NCI-H2107 treated with DMSO at 0.1 percent for 48 hours (cell line): ENCODE measurements around the gene CEP112.

Experiments
- DNase-seq: peaks from one replicate; lab custom pipeline; 2025; ENCODE audit not compliant: unreplicated experiment; lab: John Stamatoyannopoulos, UW

CEP112 gene

DNA sequence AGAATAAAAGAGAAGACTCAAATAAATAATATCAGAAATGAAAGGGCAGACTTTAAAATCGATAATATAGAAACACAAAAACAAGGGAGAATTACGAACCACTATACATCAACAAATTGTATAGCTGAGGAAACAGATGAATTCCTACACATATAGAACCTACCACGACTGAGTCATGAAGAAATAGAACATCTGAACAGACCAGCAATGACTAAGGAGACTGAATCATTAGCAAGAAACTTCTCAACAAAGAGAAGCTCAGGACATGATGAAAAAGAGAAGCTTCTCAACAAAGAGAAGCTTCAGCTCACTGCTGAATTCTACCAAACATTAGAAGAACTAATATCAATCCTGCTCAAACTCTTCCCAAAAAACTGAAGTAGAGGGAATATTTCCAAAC lies 255.9 kb downstream of the CEP112 start:
- no peak for DNase-seq

DNA sequence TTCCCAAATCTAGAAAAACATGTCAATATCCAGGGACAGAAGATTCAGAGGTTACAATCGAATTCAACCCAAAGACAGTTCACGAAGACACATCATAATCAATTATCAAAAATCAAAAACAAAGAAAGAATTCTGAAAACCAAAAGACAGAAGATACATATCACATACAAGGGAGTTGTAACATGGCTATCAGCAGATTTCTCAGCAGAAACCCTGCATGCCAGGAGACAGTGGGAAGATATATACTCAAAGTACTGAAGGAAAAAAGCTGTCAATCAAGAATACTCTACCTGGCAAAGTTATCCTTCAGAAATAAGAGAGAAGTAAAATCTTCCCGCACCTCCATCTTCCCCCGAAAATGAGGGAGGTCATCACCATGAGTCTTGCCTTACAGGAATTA lies 258.6 kb downstream of the CEP112 start:
- DNase-seq, result no peak

DNA sequence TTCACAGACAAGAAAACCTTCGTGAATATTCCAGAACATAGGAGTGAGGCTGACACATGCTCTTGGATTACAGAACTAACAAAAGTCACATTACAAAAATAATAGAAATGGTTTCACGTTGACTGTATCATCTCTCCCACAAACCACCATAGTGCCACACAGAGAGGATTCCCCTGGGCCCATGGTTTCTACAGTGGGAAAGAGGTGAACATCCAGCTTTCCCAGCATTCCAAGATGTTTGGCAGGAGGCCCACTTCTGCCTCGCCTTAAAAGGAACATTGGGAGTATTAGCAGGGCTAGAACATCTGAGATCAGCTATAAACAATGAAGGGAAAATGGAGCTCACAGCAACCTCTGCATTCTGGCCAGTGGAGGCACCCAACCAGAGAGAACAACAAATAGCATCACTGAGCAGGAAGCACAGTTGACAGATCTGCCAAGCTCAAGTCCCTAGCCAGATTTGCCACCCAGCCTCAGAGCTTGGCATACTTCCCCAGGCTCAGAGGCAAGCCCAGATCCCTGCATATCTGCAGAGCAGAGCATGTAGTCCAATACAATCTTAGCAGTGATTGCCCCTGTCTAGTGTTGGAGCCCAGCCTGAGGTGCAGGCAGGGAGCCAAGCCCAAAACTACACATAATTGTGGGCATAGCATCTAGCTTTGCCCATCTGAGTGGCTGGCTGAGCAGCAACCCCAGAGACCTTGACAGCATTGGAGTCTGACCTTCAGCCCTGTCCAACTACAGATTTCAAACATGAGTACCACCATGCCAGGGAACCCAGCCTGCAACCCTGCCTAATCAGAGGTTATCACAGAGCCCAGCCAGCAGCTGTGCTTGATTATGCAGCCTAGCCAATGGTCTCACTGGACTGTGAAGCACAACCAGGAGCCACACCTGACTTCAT lies 260.4 kb downstream of the CEP112 start:
- no peak for DNase-seq

DNA sequence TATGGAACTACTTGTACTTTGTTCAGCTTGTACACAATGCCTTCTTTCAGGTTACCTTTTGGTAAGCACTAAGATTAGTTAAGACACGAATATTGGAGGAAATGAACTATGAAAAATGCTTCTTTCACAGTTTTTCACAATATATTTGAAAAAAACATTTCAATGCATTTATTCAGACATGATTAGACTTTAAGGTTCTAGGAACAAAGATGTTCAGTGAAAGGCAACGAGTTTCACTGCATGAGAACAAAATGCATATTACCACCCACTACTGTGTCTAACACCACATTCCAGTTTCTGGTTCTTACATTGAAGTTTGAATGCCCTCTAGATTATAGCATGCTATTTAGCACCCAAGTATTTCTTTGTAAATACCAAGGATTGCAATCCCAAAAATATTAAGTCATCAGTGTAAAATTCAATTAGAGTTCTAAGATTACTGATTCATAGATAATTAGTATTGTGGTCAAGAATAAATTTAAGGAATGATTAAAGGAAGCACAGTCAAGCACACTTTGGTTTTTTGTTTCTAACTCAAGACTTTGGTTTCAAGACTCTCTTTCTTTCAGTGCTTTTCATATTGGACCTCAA lies 261.7 kb downstream of the CEP112 start:
- no peak for DNase-seq

DNA sequence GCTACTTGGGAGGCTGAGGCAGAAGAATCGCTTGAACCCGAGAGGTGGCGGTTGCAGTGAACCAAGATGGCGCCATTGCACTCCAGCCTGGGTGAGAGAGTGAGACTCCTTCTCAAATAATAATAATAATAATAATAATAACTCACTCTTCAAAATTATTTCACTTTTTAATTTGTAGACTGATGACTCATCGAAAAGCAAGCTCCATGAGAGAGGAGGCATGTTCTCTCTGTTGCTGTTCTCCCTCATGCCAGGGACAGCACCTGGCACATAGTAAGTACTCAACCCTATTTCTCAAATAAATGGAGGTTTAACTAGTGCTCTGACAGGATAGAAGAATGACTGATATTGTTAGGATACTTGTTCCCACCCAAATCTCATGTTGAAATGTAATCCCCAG lies 265.3 kb downstream of the CEP112 start:
- DNase-seq, result no peak

DNA sequence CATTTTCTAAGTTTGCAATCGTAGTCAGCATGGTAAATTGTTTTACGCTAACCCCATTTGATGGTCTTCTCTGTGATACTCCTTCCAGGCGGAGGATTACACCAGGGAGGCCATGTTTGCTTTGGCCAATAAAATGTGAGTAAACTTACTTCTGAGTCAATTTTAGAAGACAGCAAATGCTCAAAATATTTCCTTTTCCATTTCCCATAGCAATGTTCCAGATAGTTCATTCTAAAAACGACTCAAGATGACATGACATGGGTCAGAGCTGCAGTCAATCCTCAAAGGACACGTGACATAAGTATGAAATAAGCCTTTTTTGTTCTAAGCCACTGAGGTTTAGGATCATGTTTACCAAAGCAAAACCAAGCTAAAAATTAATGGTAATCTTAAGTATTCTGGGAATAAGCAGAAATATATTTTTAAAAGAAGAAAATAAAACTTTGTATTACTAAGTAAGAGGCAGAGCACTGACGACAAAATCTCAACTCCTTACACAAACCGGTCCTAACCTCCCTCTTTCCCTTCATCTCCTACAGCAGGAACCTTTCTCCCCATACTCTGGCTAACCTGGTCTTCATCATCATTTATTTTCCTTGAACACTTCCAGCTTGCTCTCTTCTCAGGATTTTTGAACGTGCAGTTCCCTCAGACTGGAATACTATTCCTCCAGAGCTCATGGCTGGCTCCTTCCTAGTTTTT lies 266.2 kb downstream of the CEP112 start:
- DNase-seq, result no peak

DNA sequence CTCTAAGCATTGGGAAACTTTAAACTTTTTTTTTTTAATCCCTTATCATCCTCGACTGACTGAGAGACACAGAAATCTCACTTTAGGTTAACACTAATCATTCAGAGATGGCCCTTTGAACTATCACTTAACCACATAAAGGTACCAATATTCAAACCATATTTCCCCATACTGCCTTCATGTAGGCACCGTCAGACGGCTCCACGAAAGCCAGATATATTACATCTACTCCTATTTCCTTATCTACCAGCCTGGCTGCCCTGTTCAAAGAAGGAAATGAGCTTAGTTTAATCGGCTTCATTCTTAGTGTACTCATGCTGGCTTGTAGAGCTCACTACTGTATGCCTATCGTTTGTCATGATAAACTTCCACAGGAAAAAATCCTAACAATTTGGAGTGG lies 270.9 kb downstream of the CEP112 start:
- DNase-seq, result no peak

DNA sequence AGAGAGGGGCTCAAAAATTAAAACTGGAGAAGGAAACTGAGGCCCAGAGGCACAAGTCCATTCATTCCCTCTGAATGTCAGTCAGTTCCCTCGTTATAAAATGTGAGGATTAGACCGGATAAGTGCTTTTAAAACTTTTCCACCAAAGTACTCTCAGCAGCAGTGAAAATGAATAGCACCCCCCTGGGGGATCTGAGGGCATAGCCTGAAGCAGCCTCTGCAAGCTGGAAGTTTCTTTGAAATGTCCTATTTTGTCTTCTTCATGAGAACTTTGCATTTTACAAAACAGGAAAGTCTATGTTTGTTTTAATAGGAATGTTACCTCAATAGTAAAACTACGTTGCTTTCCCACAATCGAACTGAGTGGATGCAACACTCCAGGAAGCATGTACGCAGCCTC lies 273.0 kb downstream of the CEP112 start:
- no peak for DNase-seq

DNA sequence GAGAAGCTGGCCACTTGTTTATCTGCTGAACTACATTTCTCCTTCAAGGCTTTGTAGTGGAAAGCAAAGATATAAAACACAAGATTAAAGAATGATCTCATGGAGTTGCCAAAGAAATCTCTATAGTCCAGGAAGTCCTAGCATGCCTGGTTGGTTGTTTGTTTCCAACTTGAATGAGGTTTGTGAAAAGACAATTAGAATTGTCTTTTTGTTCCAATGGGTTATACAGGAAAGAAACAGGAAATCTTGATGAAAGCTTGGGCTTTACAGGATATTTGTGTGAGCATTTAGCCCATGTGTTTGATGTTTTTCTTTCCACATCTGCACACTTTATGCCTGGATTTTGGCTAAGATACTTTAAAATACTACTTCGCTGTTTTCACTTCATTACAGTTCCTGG lies 273.4 kb downstream of the CEP112 start:
- no peak for DNase-seq

DNA sequence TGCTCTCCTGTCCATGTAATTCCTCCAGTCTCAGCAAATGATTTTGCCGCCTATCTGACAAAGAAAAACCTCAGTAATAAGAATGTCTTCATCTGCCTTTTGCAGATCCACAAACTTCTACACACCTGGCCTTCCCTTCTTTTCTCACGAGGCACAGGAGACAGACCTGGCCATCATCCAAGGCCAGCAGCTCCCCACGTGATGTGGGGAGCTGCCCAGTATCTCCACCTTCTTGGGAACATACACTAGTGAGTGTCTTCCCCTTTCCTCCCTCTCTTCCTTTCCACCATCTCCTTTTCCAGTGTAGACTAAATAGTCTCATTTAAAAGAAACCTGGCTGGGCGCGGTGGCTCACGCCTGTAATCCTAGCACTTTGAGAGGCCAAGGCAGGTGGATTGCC lies 274.4 kb downstream of the CEP112 start:
- DNase-seq, result no peak

DNA sequence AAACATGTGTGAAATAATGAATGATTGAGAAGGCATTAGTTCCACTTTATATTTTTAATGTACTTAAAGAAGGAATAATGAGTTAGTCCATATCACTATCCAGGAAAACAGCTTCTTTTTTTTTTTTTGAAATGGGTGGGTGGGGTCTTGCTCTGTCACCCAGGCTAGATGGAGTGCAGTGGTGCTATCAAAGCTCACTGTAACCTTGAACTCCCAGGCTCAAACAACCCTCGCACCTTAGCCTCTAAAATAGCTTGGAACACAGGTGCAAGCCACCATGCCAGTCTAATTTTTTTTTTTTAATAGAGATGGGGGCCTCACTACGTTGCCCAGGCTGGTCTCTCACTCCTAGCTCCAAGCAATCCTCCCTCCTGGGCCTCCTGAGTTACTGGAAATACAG lies 275.5 kb downstream of the CEP112 start:
- no peak for DNase-seq

DNA sequence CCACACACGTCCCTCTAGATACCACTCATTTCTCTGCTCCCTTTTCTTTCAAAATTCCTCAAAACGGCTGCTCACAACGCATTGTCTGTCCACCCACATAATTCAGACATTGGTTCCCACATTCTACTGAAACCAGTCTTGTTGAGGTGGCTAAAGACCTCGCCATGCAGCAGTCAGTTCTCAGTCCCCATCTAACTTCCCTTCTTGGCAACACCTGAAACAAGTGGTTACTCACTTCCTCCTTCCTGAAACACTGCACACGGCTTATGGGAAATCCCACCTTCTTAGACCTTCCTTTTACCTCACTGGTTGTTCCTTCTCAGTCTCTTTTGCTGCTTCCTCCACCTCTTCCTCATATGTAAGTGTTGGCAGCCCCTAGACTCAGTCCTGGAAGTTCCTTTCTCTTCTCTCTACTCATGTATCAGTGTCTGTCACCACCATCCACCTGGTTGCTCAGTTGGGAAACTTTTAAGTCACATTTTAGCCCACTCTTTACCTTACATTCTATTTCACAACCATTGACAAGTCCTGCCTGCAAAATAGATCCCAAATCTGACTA lies 277.1 kb downstream of the CEP112 start:
- no peak for DNase-seq

DNA sequence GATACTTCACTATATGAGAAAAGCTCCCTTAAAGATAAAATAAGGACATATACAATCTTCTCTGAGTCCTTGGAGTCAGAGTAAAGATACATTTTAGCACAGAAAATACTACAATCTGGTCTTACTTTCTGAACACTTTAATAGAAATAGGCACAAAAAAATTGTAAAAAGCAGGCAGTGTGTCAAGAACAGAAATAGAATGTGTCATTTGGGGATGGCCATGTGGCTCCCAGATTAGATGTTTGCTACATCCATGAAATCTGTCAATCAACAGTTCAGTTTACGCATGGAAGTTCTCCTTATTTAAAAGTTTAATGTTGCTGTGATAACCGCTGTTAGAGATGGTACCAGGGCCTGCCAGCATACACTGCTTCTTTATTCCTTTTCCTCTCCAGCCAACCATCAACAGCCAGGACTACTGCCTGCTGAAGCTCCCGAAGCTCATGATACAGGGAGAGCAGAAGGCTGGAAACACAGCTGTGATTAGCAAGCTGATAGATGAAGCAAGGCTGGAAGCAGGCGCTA lies 278.5 kb downstream of the CEP112 start:
- no peak for DNase-seq

DNA sequence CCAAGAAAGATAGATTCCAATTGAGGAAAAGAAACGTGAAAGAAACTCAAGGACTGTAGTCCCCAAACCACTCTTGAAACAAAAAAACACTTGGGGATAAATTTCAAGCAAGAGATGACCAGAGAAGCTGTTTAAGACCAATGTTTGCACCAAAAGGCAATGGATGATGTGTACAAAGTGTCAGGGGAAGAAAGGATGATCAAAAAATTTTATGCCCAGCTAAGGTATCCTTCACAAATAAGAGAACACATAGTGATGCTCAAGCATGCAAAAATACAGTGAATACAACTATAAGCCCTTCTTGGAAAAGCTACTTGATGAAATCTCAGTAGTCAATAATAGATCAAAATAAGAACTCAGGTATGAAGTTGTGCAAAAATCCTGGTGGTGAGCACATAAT lies 281.1 kb downstream of the CEP112 start:
- no peak for DNase-seq

DNA sequence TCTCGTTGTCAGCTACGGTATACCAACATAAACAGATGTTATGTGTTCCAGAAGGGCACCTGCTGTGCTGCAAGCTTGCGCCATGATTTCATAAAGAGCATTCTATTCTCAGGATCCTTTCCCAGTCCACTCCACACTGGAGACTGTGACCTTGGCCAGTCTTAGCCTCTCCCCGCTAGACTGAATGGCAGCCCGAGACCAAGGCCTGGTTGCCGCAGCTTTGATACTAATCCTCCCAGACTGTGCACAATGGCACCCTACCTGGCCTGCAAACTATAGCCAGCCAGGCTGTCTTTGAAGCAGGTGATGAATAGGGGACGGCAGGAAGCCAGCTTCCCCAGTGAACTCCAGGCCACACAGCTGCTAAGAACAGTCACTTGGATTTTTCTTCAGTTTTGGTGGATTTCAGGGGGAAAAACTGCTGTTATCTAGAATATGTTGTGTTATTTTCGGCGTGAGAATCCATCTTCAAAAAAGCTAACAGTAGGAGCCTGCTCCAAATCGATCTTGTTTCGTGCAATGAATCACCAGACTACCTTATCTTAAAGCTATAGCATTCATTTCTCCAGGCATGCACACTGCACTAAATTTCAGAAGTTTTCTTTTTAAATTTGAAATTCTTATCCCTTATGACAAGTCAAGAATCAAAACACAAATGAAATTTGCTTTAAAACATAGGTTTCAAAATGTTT lies 289.0 kb downstream of the CEP112 start:
- DNase-seq, result no peak

DNA sequence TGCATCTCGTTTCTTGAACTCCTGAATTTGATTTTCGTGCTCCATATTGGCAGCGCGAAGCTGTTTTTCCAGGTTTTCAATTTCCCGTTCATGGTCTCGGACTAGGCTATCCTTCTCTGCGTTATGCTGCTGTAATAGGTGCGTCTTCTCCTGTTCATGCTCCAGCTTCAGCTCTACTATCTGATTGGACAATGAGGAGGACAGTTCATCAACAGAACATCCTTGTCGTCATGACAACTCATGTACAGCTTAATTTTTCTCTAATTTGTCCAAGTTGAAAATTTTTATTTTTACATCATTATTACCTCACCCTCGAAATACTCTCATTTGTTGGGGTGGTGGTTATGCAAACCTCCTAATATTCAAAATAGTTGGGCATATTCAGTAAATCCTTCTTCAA lies 289.8 kb downstream of the CEP112 start:
- no peak for DNase-seq

DNA sequence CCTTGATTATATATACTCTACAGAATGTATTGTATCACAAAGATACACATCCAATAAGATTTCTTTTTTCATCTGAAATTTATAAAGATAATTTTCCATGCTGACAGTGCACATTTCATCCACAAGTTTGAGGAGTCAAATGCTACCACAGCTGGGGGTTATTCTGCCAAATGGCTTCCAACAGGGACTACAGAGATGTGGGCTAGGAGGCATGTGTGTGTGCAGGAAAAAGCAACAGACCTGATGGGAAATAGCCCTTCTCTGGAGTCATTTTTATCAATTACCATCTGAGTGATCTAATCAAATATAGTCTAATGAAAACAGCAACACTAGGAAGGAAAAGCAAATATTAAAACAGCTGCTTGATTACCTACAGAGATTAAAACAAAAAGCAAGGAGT lies 290.5 kb downstream of the CEP112 start:
- DNase-seq, result no peak

DNA sequence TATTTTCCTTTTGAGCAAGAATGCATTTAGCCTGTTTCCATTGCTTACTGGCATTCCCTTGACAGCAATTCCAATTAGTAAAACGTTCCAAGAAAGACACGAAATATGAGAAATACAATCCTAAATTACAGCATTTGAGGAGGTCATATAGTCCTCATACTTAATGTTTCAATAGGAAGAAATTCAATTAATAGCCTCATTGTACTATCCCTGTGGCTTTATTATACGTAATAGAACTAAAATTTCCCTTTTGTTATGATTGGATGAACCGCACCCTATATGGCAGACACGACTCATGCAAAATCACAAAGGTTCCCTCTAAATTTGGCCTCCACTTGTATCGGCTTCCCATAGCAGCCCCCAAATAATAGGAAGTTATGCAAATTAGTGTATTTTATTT lies 291.7 kb downstream of the CEP112 start:
- DNase-seq, result no peak

DNA sequence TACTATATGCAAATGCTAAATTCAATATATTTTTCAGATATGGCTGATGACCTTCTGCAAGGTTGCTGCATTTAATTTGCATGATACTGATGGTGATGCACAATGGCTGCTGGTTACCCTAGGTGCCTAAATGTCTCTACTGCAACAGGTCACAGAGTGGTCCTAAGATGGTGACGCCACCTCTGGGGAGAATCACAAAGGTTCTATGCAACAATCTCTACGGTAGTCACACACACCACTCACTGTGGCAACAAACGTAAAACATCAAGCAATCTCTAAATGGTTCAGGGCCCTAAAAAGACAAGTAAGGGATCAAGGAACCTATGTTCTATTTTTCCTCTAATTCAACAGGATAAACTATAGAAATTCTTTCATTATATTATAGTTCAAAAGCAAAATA lies 293.3 kb downstream of the CEP112 start:
- no peak for DNase-seq

DNA sequence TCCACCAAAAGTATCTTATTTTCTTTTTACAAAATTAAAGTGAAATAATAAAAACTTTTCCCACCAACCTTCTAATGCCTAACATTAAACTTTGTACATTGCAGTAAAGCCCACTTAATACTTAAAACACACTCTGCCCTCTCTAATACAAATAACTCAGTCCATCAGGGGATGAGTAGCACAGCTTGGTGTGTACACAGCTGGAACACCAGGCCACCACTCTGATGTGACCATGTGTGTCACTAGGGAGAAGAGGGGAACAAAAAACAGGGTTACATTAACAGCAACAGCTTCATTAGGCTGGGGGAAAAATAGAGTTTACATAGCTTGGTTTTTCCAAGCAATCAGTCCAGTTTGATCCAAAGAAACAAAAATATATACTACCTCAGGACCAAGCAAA lies 295.0 kb downstream of the CEP112 start:
- no peak for DNase-seq

DNA sequence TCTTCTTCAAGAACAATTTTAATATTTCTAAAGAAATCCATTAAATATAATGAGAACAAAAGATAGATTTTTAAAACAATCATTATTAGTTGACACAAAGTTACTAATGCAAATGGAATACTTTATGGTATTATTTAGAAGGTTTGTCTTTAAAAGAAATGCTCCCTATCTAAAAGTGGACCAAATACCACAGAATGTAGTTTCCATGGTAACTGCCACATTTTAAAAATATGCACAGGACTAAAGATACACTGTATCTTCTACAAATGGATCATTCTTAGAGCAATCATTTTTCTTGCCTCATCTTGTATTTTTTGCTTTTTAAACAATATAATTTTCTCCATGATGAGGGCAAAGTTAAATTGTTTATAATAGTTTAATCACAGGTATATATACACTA lies 296.0 kb downstream of the CEP112 start:
- no peak for DNase-seq
